MCF 10A (cell line): ENCODE measurements around the gene HPCAL1. TPM values are rescaled to one million over a fixed set of nuclear protein-coding genes. Genes with fewer than 3 reads are reported as not detected.
"Not testable (repeated sequence)": the region's sequence is repeated elsewhere in the genome, so short reads cannot be mapped to it uniquely, and the experiment has no call there.

Source experiments
- BruUV-seq: library from RNA; stranded (reverse); fragments of 400-500 nt; replicated peaks from 2 replicates; lab custom pipeline; 2021; lab: Mats Ljungman, UMichigan
- CTCF ChIA-PET: fragments of 300-600 bp; sonication (Branson Sonifier 250); formaldehyde crosslinking; extraction: SDS; loops from one replicate; lab custom pipeline; 2021; ENCODE audit warnings: antibody characterized with exemption, inconsistent platforms; lab: Yijun Ruan, JAX
- POLR2A ChIA-PET: fragments of 300-600, 350-650 bp; sonication (Branson Sonifier 250); formaldehyde crosslinking; extraction: SDS; loops from one replicate; lab custom pipeline; 2020; ENCODE audit warnings: antibody characterized with exemption, inconsistent platforms; lab: Yijun Ruan, JAX
- DNase-seq: peaks from one replicate; pipeline ENCODE4 v3.0.0-alpha.2; 2018; ENCODE audit not compliant: unreplicated experiment
- H3K27ac Mint-ChIP-seq: one replicate; pipeline ENCODE4 v1.8.0; 2022; ENCODE audit warnings: mild to moderate bottlenecking, low read depth, mixed read lengths; ENCODE audit not compliant: unreplicated experiment
- H3K27me3 Mint-ChIP-seq: one replicate; pipeline ENCODE4 v1.8.0; 2022; ENCODE audit warnings: mixed read lengths; ENCODE audit not compliant: insufficient read depth, unreplicated experiment
- H3K36me3 Mint-ChIP-seq: one replicate; pipeline ENCODE4 v1.8.0; 2022; ENCODE audit warnings: mild to moderate bottlenecking, moderate library complexity, mixed read lengths; ENCODE audit not compliant: insufficient read depth, unreplicated experiment
- H3K4me1 Mint-ChIP-seq: one replicate; pipeline ENCODE4 v1.8.0; 2022; ENCODE audit warnings: mixed read lengths; ENCODE audit not compliant: insufficient read depth, unreplicated experiment
- H3K4me3 Mint-ChIP-seq: one replicate; pipeline ENCODE4 v1.8.0; 2022; ENCODE audit warnings: mild to moderate bottlenecking, moderate library complexity, mixed read lengths; ENCODE audit not compliant: unreplicated experiment
- H3K9me3 Mint-ChIP-seq: one replicate; pipeline ENCODE4 v1.8.0; 2022; ENCODE audit warnings: mixed read lengths; ENCODE audit not compliant: unreplicated experiment
- intact Hi-C: fragments of 100-400 bp; cut with micrococcal nuclease; formaldehyde crosslinking; loops from 2 replicates; pipeline ENCODE4 v1.14.1; 2022
- total RNA-seq: library from RNA; stranded (reverse); gene quantifications from 2 replicates; pipeline ENCODE4 v1.2.3, GENCODE V29; 2022
- TF ChIP-seq, protein P1 (sequence below): fragments of 200-600 bp; IDR thresholded peaks from one replicate; pipeline ENCODE4 v1.8.0; 2022; ENCODE audit warnings: antibody characterized with exemption, mild to moderate bottlenecking; ENCODE audit not compliant: unreplicated experiment

The HPCAL1 gene
- total RNA-seq, 1 experiment from 2014 or later: 144 TPM

DNA sequence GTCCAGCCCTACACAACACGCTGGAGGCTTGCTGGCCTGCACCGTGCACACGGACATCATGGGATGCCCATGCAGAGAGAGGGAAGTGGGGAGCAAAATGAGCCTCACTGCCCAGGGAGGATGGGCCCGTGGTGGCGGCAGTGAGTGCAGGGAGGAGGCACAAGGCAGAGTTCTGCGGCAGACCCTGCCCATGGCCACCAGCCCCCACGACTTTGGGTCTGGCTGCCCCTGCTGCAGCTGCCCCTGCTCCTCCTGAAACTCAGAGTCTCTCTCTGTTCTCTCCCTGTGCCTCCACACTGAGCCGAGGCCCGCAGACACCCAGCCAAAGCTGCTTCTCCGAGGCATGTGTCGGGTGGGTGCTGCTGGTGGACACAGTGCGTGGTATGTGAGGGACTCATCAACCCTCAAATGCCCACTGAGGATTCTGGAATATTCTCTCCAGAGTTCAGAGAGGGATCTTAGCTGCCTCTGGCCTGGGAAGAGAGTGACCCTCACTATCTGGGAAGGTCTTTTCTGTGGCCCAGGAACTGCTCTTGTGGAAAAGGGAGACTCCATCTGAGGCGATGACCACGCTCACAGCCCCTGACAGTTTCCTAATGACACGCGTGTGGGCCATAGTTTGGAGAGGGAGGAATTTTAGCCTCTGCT is 45.1 kb upstream of the HPCAL1 start:
- no peaks in the 10 kb centered on the region for H3K36me3 Mint-ChIP-seq
- no TSS peak for BruUV-seq
- intact Hi-C loops: no loop called here
- H3K9me3 Mint-ChIP-seq: no peaks in the 10 kb centered on the region
- H3K4me1 Mint-ChIP-seq: peaks cover 8% of the 10 kb centered on the region
- DNase-seq: no peak
- TF ChIP-seq, protein P1, sequence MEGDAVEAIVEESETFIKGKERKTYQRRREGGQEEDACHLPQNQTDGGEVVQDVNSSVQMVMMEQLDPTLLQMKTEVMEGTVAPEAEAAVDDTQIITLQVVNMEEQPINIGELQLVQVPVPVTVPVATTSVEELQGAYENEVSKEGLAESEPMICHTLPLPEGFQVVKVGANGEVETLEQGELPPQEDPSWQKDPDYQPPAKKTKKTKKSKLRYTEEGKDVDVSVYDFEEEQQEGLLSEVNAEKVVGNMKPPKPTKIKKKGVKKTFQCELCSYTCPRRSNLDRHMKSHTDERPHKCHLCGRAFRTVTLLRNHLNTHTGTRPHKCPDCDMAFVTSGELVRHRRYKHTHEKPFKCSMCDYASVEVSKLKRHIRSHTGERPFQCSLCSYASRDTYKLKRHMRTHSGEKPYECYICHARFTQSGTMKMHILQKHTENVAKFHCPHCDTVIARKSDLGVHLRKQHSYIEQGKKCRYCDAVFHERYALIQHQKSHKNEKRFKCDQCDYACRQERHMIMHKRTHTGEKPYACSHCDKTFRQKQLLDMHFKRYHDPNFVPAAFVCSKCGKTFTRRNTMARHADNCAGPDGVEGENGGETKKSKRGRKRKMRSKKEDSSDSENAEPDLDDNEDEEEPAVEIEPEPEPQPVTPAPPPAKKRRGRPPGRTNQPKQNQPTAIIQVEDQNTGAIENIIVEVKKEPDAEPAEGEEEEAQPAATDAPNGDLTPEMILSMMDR: no peak
- ChIA-PET CTCF (no interaction called here), POLR2A (no interaction called here)
- no peak overlapping the region for H3K27ac Mint-ChIP-seq
- no peaks in the 10 kb centered on the region for H3K27me3 Mint-ChIP-seq
- H3K4me3 Mint-ChIP-seq: no peak overlapping the region

DNA sequence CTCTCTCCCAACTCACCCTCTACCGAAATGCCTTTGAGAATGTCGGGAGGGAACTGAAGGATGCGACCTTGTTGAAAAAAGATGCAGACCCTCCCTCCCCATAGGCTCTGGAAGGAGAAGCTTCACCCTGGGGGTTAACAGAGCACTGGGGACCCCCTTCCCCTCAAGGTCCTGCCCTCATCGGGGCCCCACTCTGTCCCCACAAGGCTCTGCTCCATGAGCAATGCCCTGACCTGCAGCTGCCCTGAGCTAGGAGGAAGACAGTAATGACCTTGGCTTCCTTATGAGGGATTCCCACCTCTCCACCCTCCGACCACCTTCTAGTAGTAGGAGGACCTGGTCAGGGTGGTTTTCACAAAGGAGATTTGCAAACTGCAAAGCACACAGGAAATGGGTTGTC is 44.4 kb upstream of the HPCAL1 start:
- TF ChIP-seq, protein P1: no peak
- Mint-ChIP-seq H3K27ac (no peak overlapping the region), H3K9me3 (no peaks in the 10 kb centered on the region), H3K36me3 (no peaks in the 10 kb centered on the region), H3K4me1 (peaks cover 8% of the 10 kb centered on the region), H3K27me3 (no peaks in the 10 kb centered on the region), H3K4me3 (no peak overlapping the region)
- POLR2A ChIA-PET: interaction anchor here (0.5 kb wide), 1 partner anchor 19 kb away, joined by 3 read pairs; no protein-coding TSS in a partner anchor
- intact Hi-C loops: no loop called here
- no peak for DNase-seq
- CTCF ChIA-PET: interaction anchor here (0.5 kb wide), 1 partner anchor 989 kb away, joined by 3 read pairs; no protein-coding TSS in a partner anchor
- no TSS peak for BruUV-seq

DNA sequence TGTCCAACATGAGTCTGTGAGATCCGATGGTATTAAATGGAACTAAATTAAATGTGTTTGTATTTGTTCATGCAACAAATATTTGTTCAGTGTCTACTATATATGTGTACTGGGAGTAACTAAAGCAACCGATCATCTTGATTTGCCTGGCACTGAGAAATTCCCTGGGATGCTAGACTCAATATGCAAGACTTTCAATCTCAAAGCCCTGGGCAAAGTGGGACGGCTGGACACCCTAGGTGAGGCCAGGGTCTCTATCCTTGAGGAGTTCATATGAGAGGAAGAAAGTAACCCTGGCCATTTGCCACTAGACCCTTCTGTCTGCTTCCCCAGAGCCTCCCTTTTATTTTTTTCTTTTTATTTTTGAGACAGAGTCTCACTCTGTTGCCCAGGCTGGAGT is 44.0 kb upstream of the HPCAL1 start:
- H3K9me3 Mint-ChIP-seq: no peaks in the 10 kb centered on the region
- no peaks in the 10 kb centered on the region for H3K27me3 Mint-ChIP-seq
- POLR2A ChIA-PET: interaction anchor here (0.5 to 1.3 kb wide), 2 partner anchors 8 to 18 kb away, joined by 3 read pairs; no protein-coding TSS in a partner anchor
- intact Hi-C loops: no loop called here
- no TSS peak for BruUV-seq
- H3K27ac Mint-ChIP-seq: no peak overlapping the region
- TF ChIP-seq, protein P1: no peak
- H3K36me3 Mint-ChIP-seq: no peaks in the 10 kb centered on the region
- peaks cover 8% of the 10 kb centered on the region for H3K4me1 Mint-ChIP-seq
- CTCF ChIA-PET: interaction anchor here (0.5 kb wide), 1 partner anchor 989 kb away, joined by 3 read pairs; no protein-coding TSS in a partner anchor
- no peak overlapping the region for H3K4me3 Mint-ChIP-seq
- no peak for DNase-seq

DNA sequence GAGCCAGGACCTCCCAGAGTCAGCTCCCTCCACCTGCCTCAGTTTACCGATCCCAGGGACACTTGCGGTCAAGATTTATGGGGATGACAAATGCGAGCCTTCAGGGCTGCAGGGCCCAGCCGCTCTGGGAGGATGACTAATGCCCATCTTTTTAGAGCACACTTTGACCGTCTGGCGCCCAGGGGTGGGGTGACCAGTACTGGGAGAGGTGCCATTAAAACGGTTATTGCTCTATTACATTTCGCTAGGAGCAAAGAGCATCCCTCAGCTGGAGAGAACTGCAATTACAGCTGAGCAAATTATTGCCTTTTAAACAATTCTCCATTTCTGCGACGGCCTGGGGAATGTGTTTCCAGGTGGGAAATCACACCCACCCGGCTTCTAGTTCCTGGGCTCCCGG is 42.6 kb upstream of the HPCAL1 start:
- TF ChIP-seq, protein P1: peak; percentile 18
- Mint-ChIP-seq H3K27me3 (no peaks in the 10 kb centered on the region), H3K9me3 (no peaks in the 10 kb centered on the region), H3K4me1 (no peaks in the 10 kb centered on the region), H3K4me3 (no peak overlapping the region), H3K27ac (no peak overlapping the region), H3K36me3 (no peaks in the 10 kb centered on the region)
- DNase-seq: peak; percentile 91
- intact Hi-C loops: loop anchor here (2.0 kb wide), 1 partner anchor 135 kb away; no protein-coding TSS in a partner anchor
- ChIA-PET CTCF (interaction anchor here (0.7 to 2.0 kb wide), 4 partner anchors 59 to 175 kb away, joined by 3 to 6 read pairs (median 4); no protein-coding TSS in a partner anchor), POLR2A (interaction anchor here (1.0 to 1.3 kb wide), 2 partner anchors 9 to 146 kb away, joined by 3 read pairs; no protein-coding TSS in a partner anchor)
- BruUV-seq: no TSS peak

DNA sequence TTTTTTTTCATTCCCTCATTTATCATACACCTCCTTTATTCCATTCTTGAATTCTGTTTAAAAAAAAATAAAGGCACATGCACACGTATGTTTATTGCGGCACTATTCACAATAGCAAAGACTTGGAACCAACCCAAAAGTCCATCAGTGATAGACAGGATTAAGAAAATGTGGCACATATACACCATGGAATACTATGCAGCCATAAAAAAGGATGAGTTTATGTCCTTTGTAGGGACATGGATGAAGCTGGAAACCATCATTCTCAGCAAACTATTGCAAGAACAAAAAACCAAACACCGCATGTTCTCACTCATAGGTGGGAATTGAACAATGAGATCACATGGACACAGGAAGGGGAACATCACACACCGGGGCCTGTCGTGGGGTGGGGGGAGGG is 39.2 kb upstream of the HPCAL1 start:
- BruUV-seq: not testable (repeated sequence)

More for the DNA sequence above, 39.2 kb upstream of the HPCAL1 start:
- intact Hi-C loops, H3K9me3 Mint-ChIP-seq, H3K4me1 Mint-ChIP-seq, DNase-seq, H3K27me3 Mint-ChIP-seq, POLR2A ChIA-PET, H3K27ac Mint-ChIP-seq, H3K36me3 Mint-ChIP-seq, H3K4me3 Mint-ChIP-seq: not testable (repeated sequence)
- CTCF ChIA-PET: interaction anchor here (1.3 kb wide), 1 partner anchor 71 kb away, joined by 6 read pairs; no protein-coding TSS in a partner anchor
